ENCODE results near the gene CROCC2.

The CROCC2 gene

DNA sequence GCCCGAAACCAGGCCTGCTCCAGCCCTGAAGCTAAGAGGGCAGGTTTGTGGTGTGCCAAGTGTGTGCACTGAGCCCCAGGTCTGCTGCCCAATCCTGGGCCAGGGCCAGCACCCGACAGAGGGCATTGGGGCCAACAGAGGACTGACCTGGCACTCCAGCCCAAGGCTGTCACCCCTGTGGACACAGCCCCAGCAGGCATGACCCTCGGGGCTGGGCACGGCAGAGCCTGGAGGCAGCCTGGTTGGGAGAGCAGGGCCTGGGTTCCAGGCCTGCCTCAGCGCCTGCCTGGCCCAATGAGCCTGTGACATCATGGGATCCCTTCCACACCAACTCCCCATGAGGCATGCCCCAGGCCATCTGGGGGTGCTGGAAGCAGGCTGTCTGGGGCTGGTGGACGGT, 81.5 kb downstream of the CROCC2 start:
- Histone ChIP-seq H3K4me1 (ENCODE audit: control insufficient read depth, insufficient read depth, low read length) (peaks cover 2% of the 10 kb centered on the region; the same call in 1 of the 2 replicates), H3K27me3 (ENCODE audit: control insufficient read depth, insufficient read depth, low read length) (no peaks in the 10 kb centered on the region), H3K27ac (ENCODE audit: low read length) (no peak overlapping the region), H3K4me3 (ENCODE audit: low read length) (no peak overlapping the region), H3K9me3 (ENCODE audit: control insufficient read depth, insufficient read depth, low read length) (no peaks in the 10 kb centered on the region), H3K36me3 (ENCODE audit: control insufficient read depth, insufficient read depth, low read length) (no peaks in the 10 kb centered on the region)
- no CpG with 5 or more reads among the region's 6 CpGs for WGBS (ENCODE audit: insufficient coverage, insufficient read length)
- no peak for DNase-seq (ENCODE audit: low read depth, low spot score)

- Histone ChIP-seq H3K27ac (ENCODE audit: low read length) (no peak overlapping the region), H3K27me3 (ENCODE audit: control insufficient read depth, insufficient read depth, low read length) (no peaks in the 10 kb centered on the region), H3K4me3 (ENCODE audit: low read length) (no peak overlapping the region), H3K4me1 (ENCODE audit: control insufficient read depth, insufficient read depth, low read length) (peaks cover 2% of the 10 kb centered on the region; the same call in 1 of the 2 replicates), H3K36me3 (ENCODE audit: control insufficient read depth, insufficient read depth, low read length) (no peaks in the 10 kb centered on the region), H3K9me3 (ENCODE audit: control insufficient read depth, insufficient read depth, low read length) (no peaks in the 10 kb centered on the region)
- no CpG with 5 or more reads among the region's 3 CpGs for WGBS (ENCODE audit: insufficient coverage, insufficient read length)
- no peak for DNase-seq (ENCODE audit: low read depth, low spot score)
These were observed 82.0 kb downstream of the CROCC2 start for GRCh38 chr2:240988146-240988545.

GRCh38 chr2:240988571-240989271, 82.6 kb downstream of the CROCC2 start:
- Histone ChIP-seq H3K27ac (ENCODE audit: low read length) (no peak overlapping the region), H3K4me3 (ENCODE audit: low read length) (no peak overlapping the region), H3K36me3 (ENCODE audit: control insufficient read depth, insufficient read depth, low read length) (no peaks in the 10 kb centered on the region), H3K4me1 (ENCODE audit: control insufficient read depth, insufficient read depth, low read length) (no peaks in the 10 kb centered on the region), H3K27me3 (ENCODE audit: control insufficient read depth, insufficient read depth, low read length) (no peaks in the 10 kb centered on the region), H3K9me3 (ENCODE audit: control insufficient read depth, insufficient read depth, low read length) (no peaks in the 10 kb centered on the region)
- WGBS (ENCODE audit: insufficient coverage, insufficient read length), result no CpG with 5 or more reads among the region's 6 CpGs
- no peak for DNase-seq (ENCODE audit: low read depth, low spot score)

- no peak overlapping the region for H3K27ac ChIP-seq (ENCODE audit: low read length)
- no CpG with 5 or more reads among the region's 17 CpGs for WGBS (ENCODE audit: insufficient coverage, insufficient read length)
- H3K27me3 ChIP-seq (ENCODE audit: control insufficient read depth, insufficient read depth, low read length), result no peaks in the 10 kb centered on the region
- H3K9me3 ChIP-seq (ENCODE audit: control insufficient read depth, insufficient read depth, low read length), result no peaks in the 10 kb centered on the region
- DNase-seq (ENCODE audit: low read depth, low spot score), result no peak
- peaks cover 1% of the 10 kb centered on the region; the same call in 1 of the 2 replicates for H3K4me1 ChIP-seq (ENCODE audit: control insufficient read depth, insufficient read depth, low read length)
- H3K36me3 ChIP-seq (ENCODE audit: control insufficient read depth, insufficient read depth, low read length), result no peaks in the 10 kb centered on the region
- H3K4me3 ChIP-seq (ENCODE audit: low read length), result no peak overlapping the region
These were observed 83.5 kb downstream of the CROCC2 start for GRCh38 chr2:240989451-240990265.

GRCh38 chr2:240990266-240990529, 84.1 kb downstream of the CROCC2 start:
- no CpG with 5 or more reads among the region's 2 CpGs for WGBS (ENCODE audit: insufficient coverage, insufficient read length)
- H3K9me3 ChIP-seq (ENCODE audit: control insufficient read depth, insufficient read depth, low read length), result no peaks in the 10 kb centered on the region
- no peaks in the 10 kb centered on the region for H3K27me3 ChIP-seq (ENCODE audit: control insufficient read depth, insufficient read depth, low read length)
- no peak overlapping the region for H3K4me3 ChIP-seq (ENCODE audit: low read length)
- H3K4me1 ChIP-seq (ENCODE audit: control insufficient read depth, insufficient read depth, low read length), result peaks cover 1% of the 10 kb centered on the region; the same call in 1 of the 2 replicates
- no peak for DNase-seq (ENCODE audit: low read depth, low spot score)
- no peaks in the 10 kb centered on the region for H3K36me3 ChIP-seq (ENCODE audit: control insufficient read depth, insufficient read depth, low read length)
- H3K27ac ChIP-seq (ENCODE audit: low read length), result no peak overlapping the region

DNA sequence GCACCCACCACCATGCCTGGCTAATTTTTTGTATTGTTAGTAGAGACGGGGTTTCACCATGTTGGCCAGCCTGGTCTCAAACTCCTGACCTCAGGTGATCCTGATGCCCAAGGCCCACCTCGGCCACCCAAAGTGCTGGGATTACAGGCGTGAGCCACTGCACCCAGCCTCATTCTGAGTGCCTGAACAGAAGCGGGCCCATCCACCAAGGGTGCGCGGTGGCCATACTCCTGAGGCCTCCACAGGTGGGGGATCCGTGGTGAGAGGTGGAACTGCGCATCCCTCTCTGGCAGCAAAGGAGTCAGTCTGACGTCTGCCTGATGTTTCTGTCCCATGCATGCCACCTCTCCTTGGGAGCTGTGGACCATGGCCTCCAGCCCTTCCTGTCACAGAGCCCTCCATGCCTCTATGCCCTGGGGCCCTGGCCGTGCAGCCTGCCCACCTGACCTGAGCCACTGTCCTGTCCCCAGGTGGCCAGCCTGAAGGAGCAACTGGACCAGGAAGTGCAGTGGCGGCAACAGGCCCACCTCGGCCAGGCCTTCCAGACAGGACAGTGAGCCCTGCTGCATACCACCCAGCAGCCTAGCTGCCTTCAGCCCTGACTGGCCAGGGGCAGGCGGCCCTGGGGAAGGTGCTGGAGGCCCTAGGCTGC, 84.7 kb downstream of the CROCC2 start:
- Histone ChIP-seq H3K27ac (ENCODE audit: low read length) (no peak overlapping the region), H3K9me3 (ENCODE audit: control insufficient read depth, insufficient read depth, low read length) (no peaks in the 10 kb centered on the region), H3K36me3 (ENCODE audit: control insufficient read depth, insufficient read depth, low read length) (no peaks in the 10 kb centered on the region), H3K4me1 (ENCODE audit: control insufficient read depth, insufficient read depth, low read length) (peaks cover 1% of the 10 kb centered on the region; the same call in 1 of the 2 replicates), H3K4me3 (ENCODE audit: low read length) (no peak overlapping the region), H3K27me3 (ENCODE audit: control insufficient read depth, insufficient read depth, low read length) (no peaks in the 10 kb centered on the region)
- WGBS (ENCODE audit: insufficient coverage, insufficient read length), result no CpG with 5 or more reads among the region's 13 CpGs
- DNase-seq (ENCODE audit: low read depth, low spot score), result no peak

DNA sequence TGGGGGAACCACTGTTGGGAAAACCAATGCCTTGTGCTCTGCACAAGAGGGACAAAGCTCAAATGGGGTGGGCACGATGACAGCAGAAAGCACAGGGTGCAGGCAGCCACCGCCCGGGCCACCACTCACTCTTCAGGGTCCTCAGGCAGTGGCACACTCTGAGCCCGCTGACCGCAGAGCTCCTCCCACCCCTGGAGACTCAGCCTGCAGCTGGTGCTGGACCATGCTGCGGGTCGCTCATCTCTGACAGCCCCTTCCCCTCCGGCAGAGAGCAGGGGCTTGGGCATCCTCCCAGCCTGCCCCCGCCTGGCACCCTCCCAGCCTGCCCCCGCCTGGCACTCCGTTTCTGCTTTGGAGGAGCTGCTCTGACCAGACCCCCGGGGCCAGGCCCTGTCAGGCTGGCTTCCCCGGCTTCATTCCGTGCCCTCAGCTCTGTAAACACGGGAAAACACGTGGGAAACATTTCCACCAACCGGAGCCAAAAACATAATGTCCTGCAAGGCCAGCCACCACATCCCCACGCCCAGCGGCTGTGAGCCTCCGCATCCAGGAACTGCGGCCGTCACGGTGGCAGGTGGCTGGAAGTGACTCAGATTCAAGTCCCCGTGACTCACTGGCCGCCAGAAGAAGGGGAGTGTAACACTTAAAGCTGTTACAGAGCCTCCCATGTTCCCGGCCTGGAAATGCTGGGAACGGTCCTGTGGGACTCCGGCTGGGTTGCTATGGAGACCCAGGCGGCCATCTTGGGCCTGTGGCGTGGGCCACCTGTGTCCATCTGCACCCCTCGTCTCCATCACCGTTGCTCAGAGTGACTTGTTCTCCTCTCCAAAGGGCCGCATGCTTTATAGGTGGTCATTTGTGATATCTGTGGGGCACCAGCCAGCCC, 85.5 kb downstream of the CROCC2 start:
- no peaks in the 10 kb centered on the region for H3K27me3 ChIP-seq (ENCODE audit: control insufficient read depth, insufficient read depth, low read length)
- DNase-seq (ENCODE audit: low read depth, low spot score), result no peak
- no peaks in the 10 kb centered on the region for H3K9me3 ChIP-seq (ENCODE audit: control insufficient read depth, insufficient read depth, low read length)
- no CpG with 5 or more reads among the region's 33 CpGs for WGBS (ENCODE audit: insufficient coverage, insufficient read length)
- H3K4me3 ChIP-seq (ENCODE audit: low read length), result no peak overlapping the region
- peaks cover 1% of the 10 kb centered on the region; the same call in 1 of the 2 replicates for H3K4me1 ChIP-seq (ENCODE audit: control insufficient read depth, insufficient read depth, low read length)
- no peaks in the 10 kb centered on the region; the same call in 1 of the 2 replicates for H3K36me3 ChIP-seq (ENCODE audit: control insufficient read depth, insufficient read depth, low read length)
- no peak overlapping the region for H3K27ac ChIP-seq (ENCODE audit: low read length)

GRCh38 chr2:240992572-240993291, 86.6 kb downstream of the CROCC2 start:
- no peak overlapping the region for H3K4me3 ChIP-seq (ENCODE audit: low read length)
- no CpG with 5 or more reads among the region's 20 CpGs for WGBS (ENCODE audit: insufficient coverage, insufficient read length)
- no peak for DNase-seq (ENCODE audit: low read depth, low spot score)
- no peak overlapping the region for H3K27ac ChIP-seq (ENCODE audit: low read length)
- no peaks in the 10 kb centered on the region for H3K27me3 ChIP-seq (ENCODE audit: control insufficient read depth, insufficient read depth, low read length)
- H3K9me3 ChIP-seq (ENCODE audit: control insufficient read depth, insufficient read depth, low read length), result no peaks in the 10 kb centered on the region
- peaks cover 3% of the 10 kb centered on the region; the same call in 1 of the 2 replicates for H3K4me1 ChIP-seq (ENCODE audit: control insufficient read depth, insufficient read depth, low read length)
- H3K36me3 ChIP-seq (ENCODE audit: control insufficient read depth, insufficient read depth, low read length), result no peaks in the 10 kb centered on the region; the same call in 1 of the 2 replicates

- Histone ChIP-seq H3K27me3 (ENCODE audit: control insufficient read depth, insufficient read depth, low read length) (no peaks in the 10 kb centered on the region), H3K4me3 (ENCODE audit: low read length) (no peak overlapping the region), H3K4me1 (ENCODE audit: control insufficient read depth, insufficient read depth, low read length) (peaks cover 4% of the 10 kb centered on the region; the same call in 1 of the 2 replicates), H3K27ac (ENCODE audit: low read length) (no peak overlapping the region), H3K36me3 (ENCODE audit: control insufficient read depth, insufficient read depth, low read length) (no peaks in the 10 kb centered on the region; the same call in 1 of the 2 replicates), H3K9me3 (ENCODE audit: control insufficient read depth, insufficient read depth, low read length) (no peaks in the 10 kb centered on the region)
- DNase-seq (ENCODE audit: low read depth, low spot score), result no peak
- no CpG with 5 or more reads among the region's 19 CpGs for WGBS (ENCODE audit: insufficient coverage, insufficient read length)
These were observed 87.5 kb downstream of the CROCC2 start for GRCh38 chr2:240993446-240994170.
